ENCODE results near the gene RANBP2. TPM values are rescaled to one million over a fixed set of nuclear protein-coding genes. Genes with fewer than 3 reads are reported as not detected.

RANBP2 gene
- total and polyA plus RNA-seq, 2 donors (not counting 1 experiment from before 2014, with no cell fraction given) = 17.2 to 59.3 TPM

DNA sequence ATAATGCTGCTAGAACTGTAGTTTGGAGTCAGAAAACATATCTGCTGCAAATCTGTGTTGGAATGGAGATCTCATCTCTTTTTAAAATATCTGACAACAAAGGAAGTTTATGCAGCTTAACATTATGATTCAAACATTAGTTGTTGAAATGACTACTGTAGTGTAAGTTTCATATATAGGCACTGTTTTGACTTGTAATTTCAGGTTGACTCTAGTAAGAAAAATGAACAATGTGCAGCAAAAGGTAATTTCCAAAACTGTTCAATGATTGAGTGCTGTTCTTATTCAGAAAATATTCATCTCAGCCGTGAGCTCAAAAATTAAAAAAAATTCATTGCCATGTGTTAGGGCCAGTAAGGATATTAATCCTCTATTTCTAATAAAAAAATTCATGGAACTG is 115.8 kb downstream of the RANBP2 start:
- H3K4me3 ChIP-seq (replicated peaks in 1 of 4; ENCODE audit: control extremely low read depth in 1 of 4, insufficient read depth in 1 of 4, low read depth in 3 of 4, low read length in 4 of 4) = no peak overlapping the region
- DNase-seq (ENCODE audit: low read depth in 2 of 2) = no peak
- no peaks in the 10 kb centered on the region for H4K20me1 ChIP-seq (ENCODE audit: control insufficient read depth, extremely low read depth, insufficient read depth, low read length)
- no peak overlapping the region for H3K9ac ChIP-seq (ENCODE audit: insufficient read depth, low read length)
- H3K27ac ChIP-seq (ENCODE audit: insufficient read depth, low read length) = no peak overlapping the region
- no peaks in the 10 kb centered on the region for H3K27me3 ChIP-seq (ENCODE audit: control insufficient read depth, insufficient read depth, low read length)
- no peak for TF ChIP-seq EZH2 (IDR thresholded peaks at IDR 0.05; ENCODE audit: low read length, missing control alignments)
- TF ChIP-seq, protein P1, sequence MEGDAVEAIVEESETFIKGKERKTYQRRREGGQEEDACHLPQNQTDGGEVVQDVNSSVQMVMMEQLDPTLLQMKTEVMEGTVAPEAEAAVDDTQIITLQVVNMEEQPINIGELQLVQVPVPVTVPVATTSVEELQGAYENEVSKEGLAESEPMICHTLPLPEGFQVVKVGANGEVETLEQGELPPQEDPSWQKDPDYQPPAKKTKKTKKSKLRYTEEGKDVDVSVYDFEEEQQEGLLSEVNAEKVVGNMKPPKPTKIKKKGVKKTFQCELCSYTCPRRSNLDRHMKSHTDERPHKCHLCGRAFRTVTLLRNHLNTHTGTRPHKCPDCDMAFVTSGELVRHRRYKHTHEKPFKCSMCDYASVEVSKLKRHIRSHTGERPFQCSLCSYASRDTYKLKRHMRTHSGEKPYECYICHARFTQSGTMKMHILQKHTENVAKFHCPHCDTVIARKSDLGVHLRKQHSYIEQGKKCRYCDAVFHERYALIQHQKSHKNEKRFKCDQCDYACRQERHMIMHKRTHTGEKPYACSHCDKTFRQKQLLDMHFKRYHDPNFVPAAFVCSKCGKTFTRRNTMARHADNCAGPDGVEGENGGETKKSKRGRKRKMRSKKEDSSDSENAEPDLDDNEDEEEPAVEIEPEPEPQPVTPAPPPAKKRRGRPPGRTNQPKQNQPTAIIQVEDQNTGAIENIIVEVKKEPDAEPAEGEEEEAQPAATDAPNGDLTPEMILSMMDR (conservative IDR thresholded peaks at IDR 0.05 in 1 of 2, IDR thresholded peaks at IDR 0.05 in 1 of 2; ENCODE audit: low read depth in 1 of 2, low read length in 2 of 2) = no peak
- no peaks in the 10 kb centered on the region for H3K79me2 ChIP-seq (ENCODE audit: control insufficient read depth, insufficient read depth, low read length)
- no peaks in the 10 kb centered on the region for H3K36me3 ChIP-seq (ENCODE audit: control insufficient read depth, insufficient read depth, low read length)
- no peaks in the 10 kb centered on the region for H3K4me1 ChIP-seq (ENCODE audit: control insufficient read depth, extremely low read depth, insufficient read depth, low read length)
- no peak overlapping the region for H3K4me2 ChIP-seq (ENCODE audit: extremely low read depth, insufficient read depth, low read length)
- no peak overlapping the region for H2AFZ ChIP-seq (ENCODE audit: low read length)
- H3K9me3 ChIP-seq (ENCODE audit: control insufficient read depth, insufficient read depth, low read depth, low read length) = no peaks in the 10 kb centered on the region

Other genes with a start within 250 kb of the RANBP2 start
- gene LIMS1, start 185.0 kb upstream of the RANBP2 start, total RNA-seq = 52.7 and 63.7 TPM in 2 replicates
- 100 and 108 TPM in 2 replicates for gene LIMS1, start 185.0 kb upstream of the RANBP2 start, polyA plus RNA-seq
- 3.3 and 4.1 TPM in 2 replicates for gene CCDC138, start 67.3 kb downstream of the RANBP2 start, total RNA-seq
- 1.7 and 2.6 TPM in 2 replicates for gene CCDC138, start 67.3 kb downstream of the RANBP2 start, polyA plus RNA-seq

All from fibroblast of lung (primary cell).